Cortex of kidney (tissue), 1 donor: ENCODE measurements around the gene ELOA2.
"Not testable (repeated sequence)": the region's sequence is repeated elsewhere in the genome, so short reads cannot be mapped to it uniquely, and the experiment has no call there.

Experiments
- DNase-seq: peaks from one replicate; lab custom pipeline; 2025; lab: John Stamatoyannopoulos, UW

ELOA2 gene

DNA sequence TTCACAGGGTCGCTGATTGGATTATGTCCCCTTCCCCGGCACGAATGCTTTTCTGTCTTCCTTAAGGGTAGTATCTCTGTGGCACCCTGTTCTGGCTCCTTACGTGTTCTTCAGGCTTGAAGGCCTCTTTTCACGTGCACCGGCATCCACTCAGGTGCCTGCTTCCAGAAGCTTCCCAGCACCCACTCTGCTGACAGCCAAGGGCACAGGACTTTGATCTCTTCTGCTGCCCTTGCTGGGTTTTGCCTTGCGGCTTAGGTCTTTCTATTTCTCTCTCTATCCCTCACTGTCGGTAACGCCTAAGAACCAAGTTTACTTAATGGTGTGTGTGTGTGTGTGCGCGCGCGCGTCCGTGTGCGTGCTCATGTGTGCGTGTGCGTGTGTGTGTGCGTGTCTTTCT is 14.7 kb downstream of the ELOA2 start:
- not testable (repeated sequence) for DNase-seq

DNA sequence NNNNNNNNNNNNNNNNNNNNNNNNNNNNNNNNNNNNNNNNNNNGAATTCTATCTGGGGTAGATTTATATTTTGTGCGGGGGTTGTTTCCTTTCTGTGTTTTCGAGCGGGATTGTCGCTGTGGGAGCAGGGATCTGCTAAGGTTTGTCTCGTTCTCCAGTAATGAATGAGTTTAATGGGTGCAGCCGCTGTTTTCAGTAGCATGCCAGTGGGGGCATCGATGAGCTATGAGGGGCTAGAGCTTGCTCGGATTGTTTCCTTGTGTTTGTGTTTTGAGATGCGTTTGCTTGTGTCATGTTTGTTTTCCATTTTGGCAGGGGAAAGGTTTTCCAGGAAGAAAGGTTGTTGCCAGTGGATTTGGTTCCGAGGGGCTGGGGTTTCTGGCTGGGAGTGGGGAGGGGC is 15.6 kb downstream of the ELOA2 start:
- DNase-seq, result not testable (repeated sequence)
